Germinal center (tissue), 1 donor: ENCODE results near the gene PGBD5.

Experiments used
- DNase-seq: peaks from one replicate; pipeline ENCODE4 v3.0.0; 2012; ENCODE audit warnings: mixed read lengths, low spot score

The PGBD5 gene

GRCh38 chr1:230396966-230397365 lies 29.2 kb downstream of the PGBD5 start:
- DNase-seq: no peak

- DNase-seq: no peak
These were observed 30.2 kb downstream of the PGBD5 start for GRCh38 chr1:230395932-230396331.

GRCh38 chr1:230394741-230395140 lies 31.4 kb downstream of the PGBD5 start:
- DNase-seq: no peak

DNA sequence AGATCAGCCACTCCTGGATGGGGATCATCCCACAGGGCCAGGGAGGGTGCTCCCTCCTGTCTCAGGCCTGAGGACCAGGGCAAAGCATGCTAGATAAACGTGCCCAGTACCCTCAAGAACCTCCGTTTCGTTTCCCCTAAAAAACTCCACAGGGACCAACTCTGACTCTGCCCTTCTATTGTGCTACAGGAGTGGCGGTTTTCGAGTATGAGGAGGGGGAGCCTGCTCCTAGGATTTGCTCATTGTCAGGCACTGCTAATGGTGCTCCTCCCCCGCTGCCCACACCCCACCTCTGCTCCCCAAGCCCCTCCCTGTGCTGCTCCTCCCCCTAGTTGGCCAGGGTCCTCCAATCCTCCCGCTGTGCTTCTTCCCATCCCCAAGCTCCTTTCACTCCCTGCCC lies 32.0 kb downstream of the PGBD5 start:
- no peak for DNase-seq

- no peak for DNase-seq
These were observed 32.4 kb downstream of the PGBD5 start for GRCh38 chr1:230393722-230394121.

DNA sequence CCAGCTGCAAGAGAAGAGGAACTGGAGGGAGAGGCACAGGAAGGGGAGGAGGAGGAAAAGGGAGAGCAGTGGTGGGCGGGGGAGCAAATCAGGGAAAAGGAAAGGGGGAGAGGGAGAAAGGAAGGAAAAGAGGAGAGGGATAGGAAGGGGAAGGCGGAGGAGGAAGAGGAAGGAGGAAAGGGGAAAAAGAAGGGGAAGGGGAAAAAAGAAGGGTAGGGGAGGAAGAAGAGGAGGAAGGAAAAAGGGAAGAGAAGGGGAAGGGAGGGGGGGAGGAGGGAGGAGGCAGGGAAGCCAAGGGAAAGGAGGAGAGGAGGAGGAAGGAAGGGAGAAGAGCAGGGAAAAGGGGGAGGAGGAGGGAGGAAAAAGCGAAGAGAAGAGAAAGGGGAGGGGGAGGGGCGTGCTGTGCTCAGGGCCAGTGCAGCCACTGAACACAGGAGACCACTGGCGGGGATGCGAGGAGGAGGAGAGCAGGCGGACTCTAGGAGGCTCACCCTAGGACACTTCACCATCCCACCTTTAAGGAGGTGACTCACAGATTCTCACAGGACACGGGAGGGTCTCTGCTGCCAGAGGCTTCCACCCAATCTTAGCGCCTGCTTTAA lies 33.1 kb downstream of the PGBD5 start:
- DNase-seq: no peak

DNA sequence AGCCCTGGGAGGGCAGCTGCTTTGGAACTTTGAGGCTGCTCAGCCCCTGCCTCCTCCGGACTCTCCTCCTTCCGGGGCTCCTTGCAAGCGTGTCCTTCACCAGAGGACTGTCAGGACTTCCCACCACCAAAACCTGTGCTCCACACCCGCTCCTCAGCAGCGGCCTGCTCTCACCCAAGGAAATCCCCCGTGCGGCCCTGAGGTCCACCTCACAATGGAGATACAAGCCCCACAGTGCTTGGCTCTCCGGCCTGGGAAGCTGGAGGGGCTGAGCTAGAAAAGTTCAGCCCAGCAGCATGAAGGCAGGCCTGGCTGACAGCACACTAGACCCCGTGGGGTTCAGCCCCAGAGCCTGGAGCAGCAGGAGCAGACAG lies 33.6 kb downstream of the PGBD5 start:
- no peak for DNase-seq

DNA sequence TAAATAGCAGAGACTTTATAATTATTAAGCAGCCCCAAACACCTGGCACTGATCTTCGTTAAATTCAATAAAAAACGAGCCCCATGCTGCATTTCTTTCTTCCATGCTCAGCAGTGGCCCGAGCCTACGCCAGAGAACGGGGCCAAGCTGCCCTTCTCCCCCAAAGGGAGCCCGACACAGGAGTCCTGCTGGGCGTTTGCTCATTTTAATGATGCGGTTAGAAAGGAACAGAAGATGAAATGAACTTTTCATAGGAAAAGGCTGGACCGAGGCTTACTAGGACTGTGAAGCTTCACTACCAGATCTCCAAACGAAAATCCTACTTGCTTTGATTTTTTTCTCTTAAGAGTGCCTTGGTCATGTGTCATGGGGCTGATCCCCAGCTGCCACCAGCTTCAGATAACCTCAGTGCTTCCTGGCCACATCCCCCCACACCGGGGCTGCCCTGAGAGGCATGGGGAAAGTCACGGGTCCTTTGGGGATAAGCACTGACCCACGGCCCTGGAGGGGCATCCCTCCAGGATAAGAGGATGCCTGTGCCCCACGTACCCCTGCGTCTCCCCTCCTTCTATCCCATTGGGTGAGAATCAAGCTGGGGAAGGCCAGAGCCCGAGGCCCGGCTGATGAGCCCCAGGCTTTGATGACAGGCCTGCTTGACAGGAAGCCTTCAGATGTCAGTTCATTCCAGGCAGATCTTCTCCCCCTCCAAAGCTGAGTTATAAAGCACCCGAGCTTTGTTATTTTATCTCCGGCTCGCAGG lies 34.2 kb downstream of the PGBD5 start:
- no peak for DNase-seq

GRCh38 chr1:230390371-230390770 lies 35.8 kb downstream of the PGBD5 start:
- no peak for DNase-seq

- no peak for DNase-seq
These were observed 38.3 kb downstream of the PGBD5 start for GRCh38 chr1:230387876-230388275.

GRCh38 chr1:230387296-230387695 lies 38.8 kb downstream of the PGBD5 start:
- DNase-seq: no peak

DNA sequence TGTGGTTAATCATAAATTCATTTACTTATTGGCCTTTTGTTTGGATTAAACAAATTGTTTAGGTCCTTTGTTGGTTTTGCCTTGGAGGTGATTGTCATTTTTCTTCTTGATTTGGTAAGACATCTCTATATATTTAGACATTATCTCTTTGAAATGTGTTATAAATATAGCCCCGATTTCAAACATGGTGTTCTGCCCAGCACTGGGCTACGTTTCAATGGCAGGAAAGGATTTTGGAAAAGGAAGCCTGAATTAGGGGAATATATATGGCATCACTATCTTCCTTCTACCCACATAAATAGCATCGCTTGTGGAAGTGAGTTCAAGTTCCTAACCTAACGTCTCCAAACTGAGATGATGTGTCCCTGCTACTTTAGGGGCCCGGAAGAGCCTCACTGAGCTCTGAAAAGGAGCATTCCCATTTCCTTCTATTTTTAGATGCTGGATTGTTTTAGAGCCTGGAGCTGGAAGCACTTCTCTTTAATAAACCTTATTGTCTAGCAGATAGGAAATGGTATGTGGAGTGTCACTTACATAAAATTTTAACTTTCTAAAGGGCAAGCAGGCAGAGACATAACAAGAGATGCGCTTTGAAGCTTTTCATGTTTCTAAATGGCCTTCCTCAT lies 39.4 kb downstream of the PGBD5 start:
- DNase-seq: no peak

GRCh38 chr1:230385930-230386329 lies 40.2 kb downstream of the PGBD5 start:
- DNase-seq: no peak

DNA sequence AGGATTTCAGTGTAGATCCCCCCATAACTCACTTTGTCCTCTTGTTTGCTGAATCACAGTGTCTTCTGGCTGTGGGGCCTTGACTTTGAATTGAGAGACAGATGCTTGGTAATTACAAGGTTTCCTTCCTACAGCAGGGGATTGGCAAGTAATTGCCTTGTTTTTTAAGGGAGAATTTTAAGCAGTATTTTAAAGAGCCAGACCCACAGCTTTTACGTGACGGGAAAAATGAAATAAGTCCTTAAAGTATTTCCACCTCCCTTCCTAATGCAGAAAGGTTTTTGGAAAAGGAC lies 41.0 kb downstream of the PGBD5 start:
- no peak for DNase-seq

DNA sequence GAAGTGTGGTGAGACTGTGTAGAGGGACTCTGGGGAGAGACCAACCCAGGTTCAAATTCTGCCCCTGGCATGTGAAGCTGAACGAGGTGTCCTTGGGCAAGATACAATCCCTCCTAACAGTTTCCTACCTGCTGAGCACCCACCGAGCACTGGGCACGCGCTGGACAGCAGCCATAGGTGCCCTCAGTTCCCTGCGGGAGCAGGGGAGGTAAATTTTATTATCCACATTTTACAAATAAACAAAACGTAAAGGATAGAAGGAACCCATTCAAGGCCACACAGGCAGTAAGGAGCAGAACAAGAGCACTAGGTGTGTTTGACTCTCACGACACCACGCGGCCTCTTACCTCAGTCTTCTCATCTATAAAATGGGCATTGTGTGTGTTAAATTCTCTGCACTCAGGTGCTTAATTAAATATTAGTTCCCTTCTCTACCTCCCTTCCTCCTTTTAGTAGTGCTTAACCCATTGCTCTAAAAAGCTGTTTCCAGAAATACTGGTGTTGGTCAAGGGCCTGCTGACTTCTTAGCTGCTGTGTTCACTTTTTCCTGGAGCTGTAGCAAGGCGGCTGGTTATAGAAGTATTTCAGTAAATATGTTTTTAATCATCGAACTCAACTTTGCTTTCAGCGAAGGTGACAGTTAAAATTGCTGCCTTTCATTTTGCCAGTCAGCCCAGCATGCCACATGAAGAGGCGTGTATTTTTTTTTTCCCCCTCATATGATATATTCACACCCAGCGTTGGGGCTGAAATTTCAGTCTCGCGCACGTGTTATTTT lies 41.6 kb downstream of the PGBD5 start:
- DNase-seq: no peak

GRCh38 chr1:230383425-230383824 lies 42.7 kb downstream of the PGBD5 start:
- no peak for DNase-seq

GRCh38 chr1:230382001-230382491 lies 44.1 kb downstream of the PGBD5 start:
- no peak for DNase-seq

DNA sequence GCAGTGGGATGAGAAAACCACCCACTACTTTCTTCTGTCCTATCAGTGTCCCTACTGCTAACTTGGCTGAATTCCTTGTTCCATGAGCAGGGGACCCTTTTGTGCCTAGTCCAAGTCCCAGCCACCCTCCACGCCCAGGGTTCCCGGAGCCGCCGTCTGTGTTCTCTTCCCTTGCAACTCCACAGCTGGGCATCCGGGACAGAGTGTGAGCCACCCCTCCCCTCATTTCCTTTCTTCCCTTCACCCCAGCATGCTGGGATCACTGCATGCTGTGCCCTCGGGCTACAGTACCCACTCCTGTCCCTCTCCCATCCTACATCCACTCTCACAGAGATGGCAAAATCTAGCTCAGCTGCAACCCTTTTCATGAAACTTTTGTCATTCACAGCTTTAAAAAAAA lies 44.5 kb downstream of the PGBD5 start:
- DNase-seq: no peak

- no peak for DNase-seq
These were observed 45.1 kb downstream of the PGBD5 start for GRCh38 chr1:230381049-230381467.

DNA sequence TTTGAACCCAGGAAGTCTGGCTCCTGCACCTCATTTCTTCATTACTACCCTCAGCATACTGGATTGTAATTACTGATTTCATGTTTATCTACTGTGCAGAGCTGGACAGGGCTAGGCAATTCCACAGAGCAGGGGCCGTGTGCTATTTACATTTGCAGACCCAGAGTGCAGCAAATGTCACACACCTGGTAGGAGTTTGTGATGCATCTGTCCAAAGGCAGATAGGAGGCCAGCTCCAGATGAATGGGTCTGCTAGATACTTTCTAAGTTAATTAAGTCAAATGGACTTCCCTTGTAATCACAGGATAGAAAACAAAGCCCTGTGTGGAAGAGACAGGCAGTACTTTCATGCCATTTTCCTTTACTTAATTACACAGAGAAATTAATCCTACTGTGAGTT lies 46.2 kb downstream of the PGBD5 start:
- no peak for DNase-seq

- no peak for DNase-seq
These were observed 46.7 kb downstream of the PGBD5 start for GRCh38 chr1:230379462-230379861.

DNA sequence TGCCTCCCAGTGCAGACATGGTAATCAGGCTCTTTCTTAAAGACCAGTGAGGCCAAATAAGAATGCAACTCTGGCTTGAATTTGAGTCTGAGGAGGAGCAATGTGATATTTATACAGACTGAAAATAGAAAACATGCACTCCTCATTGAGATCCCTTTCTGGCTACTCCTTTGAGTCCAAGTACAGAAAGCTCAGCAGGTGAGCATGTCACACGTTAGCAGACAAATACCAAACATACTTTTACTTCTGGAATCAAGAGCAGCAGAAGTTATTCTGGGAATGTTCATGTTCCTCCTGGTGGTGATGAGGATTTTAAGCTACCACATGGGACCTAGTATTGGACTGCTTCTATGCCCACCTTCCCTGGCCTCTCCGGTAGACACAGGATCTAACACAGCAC lies 48.3 kb downstream of the PGBD5 start:
- no peak for DNase-seq

DNA sequence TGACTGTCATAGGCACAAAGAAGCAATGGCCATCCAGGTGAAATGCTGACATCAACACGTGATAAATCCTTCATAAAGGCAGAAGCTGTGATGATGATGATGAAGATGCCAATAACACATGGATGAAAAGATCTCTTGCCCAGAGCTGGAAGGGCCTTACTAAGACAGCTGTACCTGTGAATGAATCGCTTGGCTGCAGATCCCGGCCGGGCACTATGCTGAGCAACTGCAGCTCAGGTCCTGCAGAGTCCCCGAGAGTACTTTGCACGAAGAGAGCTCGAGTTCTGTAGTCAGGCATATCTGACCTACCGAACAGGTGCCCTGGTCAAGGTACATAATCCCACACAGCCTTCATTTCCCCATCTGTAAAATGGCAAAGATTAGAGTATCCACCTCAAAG lies 48.8 kb downstream of the PGBD5 start:
- no peak for DNase-seq
